SK-N-SH treated with all-trans-retinoic acid at 6 μM for 48 hours (cell line): ENCODE data around the gene DIMT1.

Experiments used
- ATAC-seq: fragments of 200-7000 bp; cut with Tn5 transposase; 3 replicates; pipeline ENCODE4 v1.9.1; 2020; ENCODE audit warnings: mild to moderate bottlenecking, moderate library complexity
- ARNTL ChIP-seq: fragments of 450-650 bp; formaldehyde crosslinking; IDR thresholded peaks from 2 replicates; pipeline ENCODE4 v1.5.0; 2020; ENCODE audit warnings: low read depth, mild to moderate bottlenecking, moderate library complexity, borderline replicate concordance
- BACH2 ChIP-seq: fragments of 250-450 bp; sonication (Bioruptor Pico); IDR thresholded peaks from 2 replicates; pipeline ENCODE4 v1.9.0; 2021; ENCODE audit warnings: mild to moderate bottlenecking, borderline replicate concordance
- CSDC2 ChIP-seq: fragments of 250-450 bp; sonication (Bioruptor Pico); IDR thresholded peaks from 2 replicates; pipeline ENCODE4 v1.5.0; 2020; ENCODE audit warnings: mild to moderate bottlenecking, moderate library complexity
- ESRRG ChIP-seq: fragments of 250-450 bp; sonication (Bioruptor Pico); IDR thresholded peaks from 2 replicates; pipeline ENCODE4 v1.6.1; 2021; ENCODE audit warnings: mild to moderate bottlenecking
- ISL1 ChIP-seq: fragments of 250-450 bp; sonication (Bioruptor Pico); IDR thresholded peaks from 2 replicates; pipeline ENCODE4 v2.1.2; 2022; ENCODE audit warnings: mild to moderate bottlenecking, moderate library complexity
- OSR1 ChIP-seq: fragments of 250-450 bp; sonication (Bioruptor Pico); IDR thresholded peaks from 2 replicates; pipeline ENCODE4 v1.8.0; 2022; ENCODE audit warnings: moderate library complexity, mild to moderate bottlenecking, inconsistent platforms
- PPARA ChIP-seq: fragments of 250-450 bp; sonication (Bioruptor Pico); IDR thresholded peaks from 2 replicates; pipeline ENCODE4 v1.5.0; 2020; ENCODE audit warnings: mild to moderate bottlenecking, borderline replicate concordance
- SNAI2 ChIP-seq: fragments of 250-450 bp; sonication (Bioruptor Pico); IDR thresholded peaks from 2 replicates; pipeline ENCODE4 v1.5.0; 2020; ENCODE audit warnings: mild to moderate bottlenecking, moderate library complexity
- TCF4 ChIP-seq: fragments of 250-450 bp; sonication (Bioruptor Pico); IDR thresholded peaks from 2 replicates; pipeline ENCODE4 v1.8.0; 2021; ENCODE audit warnings: mild to moderate bottlenecking, moderate library complexity, borderline replicate concordance
- TOX ChIP-seq: fragments of 250-450 bp; sonication (Bioruptor Pico); IDR thresholded peaks from 2 replicates; pipeline ENCODE4 v1.8.0; 2021; ENCODE audit warnings: mild to moderate bottlenecking, moderate library complexity, borderline replicate concordance
- ZC3H10 ChIP-seq: fragments of 250-450 bp; sonication (Bioruptor Pico); IDR thresholded peaks from 2 replicates; pipeline ENCODE4 v1.5.1; 2021; ENCODE audit warnings: mild to moderate bottlenecking, moderate library complexity
- ZFP30 ChIP-seq: fragments of 450-650 bp; formaldehyde crosslinking; IDR thresholded peaks from 2 replicates; pipeline ENCODE4 v1.5.0; 2022; ENCODE audit warnings: mild to moderate bottlenecking, moderate library complexity
- ZNF565 ChIP-seq: fragments of 450-650 bp; formaldehyde crosslinking; conservative IDR thresholded peaks from 2 replicates; pipeline ENCODE4 v1.5.0; 2020; ENCODE audit warnings: low read depth, mild to moderate bottlenecking, moderate library complexity
- ZNF70 ChIP-seq: fragments of 450-650 bp; formaldehyde crosslinking; IDR thresholded peaks from 2 replicates; pipeline ENCODE4 v1.5.0; 2020; ENCODE audit warnings: mild to moderate bottlenecking, moderate library complexity
- ZNF8 ChIP-seq: fragments of 450-650 bp; formaldehyde crosslinking; IDR thresholded peaks from 2 replicates; pipeline ENCODE4 v1.5.0; 2020; ENCODE audit warnings: mild to moderate bottlenecking, moderate library complexity
- TF ChIP-seq, protein P1 (sequence below): fragments of 250-450 bp; sonication (Bioruptor Pico); IDR thresholded peaks from 2 replicates; pipeline ENCODE4 v1.8.0; 2021; ENCODE audit warnings: low read depth, mild to moderate bottlenecking, moderate library complexity, borderline replicate concordance
- TF ChIP-seq, protein P2 (sequence below): fragments of 250-450 bp; sonication (Bioruptor Pico); IDR thresholded peaks from 2 replicates; pipeline ENCODE4 v1.5.0; 2020; ENCODE audit warnings: mild to moderate bottlenecking, moderate library complexity
- TF ChIP-seq, protein P3 (sequence below): fragments of 250-450 bp; sonication (Bioruptor Pico); IDR thresholded peaks from 2 replicates; pipeline ENCODE4 v1.8.0; 2020; ENCODE audit warnings: mild to moderate bottlenecking, moderate library complexity, borderline replicate concordance
- TF ChIP-seq, protein P4 (sequence below): fragments of 250-450 bp; sonication (Bioruptor Pico); IDR thresholded peaks from 2 replicates; pipeline ENCODE4 v1.5.1; 2021; ENCODE audit warnings: mild to moderate bottlenecking, moderate library complexity
- TF ChIP-seq, protein P5 (sequence below): fragments of 250-450 bp; sonication (Bioruptor Pico); IDR thresholded peaks from 2 replicates; pipeline ENCODE4 v1.5.1; 2020; ENCODE audit warnings: low read depth, mild to moderate bottlenecking, moderate library complexity

The DIMT1 gene

DNA sequence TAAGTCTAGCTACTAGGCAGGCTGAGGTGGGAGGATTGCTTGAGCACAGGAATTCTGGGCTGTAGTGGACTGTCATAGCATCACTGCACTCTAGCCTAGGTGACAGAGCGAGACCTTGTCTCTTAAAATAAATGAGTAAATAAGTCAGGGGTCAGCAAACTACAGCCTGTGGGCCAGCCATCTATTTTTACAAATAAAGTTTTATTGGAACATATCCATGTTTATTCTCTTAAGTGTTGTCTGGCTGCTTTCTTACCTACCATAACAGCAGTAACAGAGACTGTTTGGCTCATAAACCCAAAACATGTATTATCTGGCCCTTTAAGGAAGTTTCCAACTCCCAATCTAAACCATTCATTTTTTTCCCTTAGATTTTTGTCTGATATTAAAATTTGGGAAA is 29.6 kb downstream of the DIMT1 start:
- TF ChIP-seq SNAI2 (CRISPR knock-in tag) = no peak
- TF ChIP-seq ESRRG (CRISPR knock-in tag) = no peak
- TF ChIP-seq, protein P1, sequence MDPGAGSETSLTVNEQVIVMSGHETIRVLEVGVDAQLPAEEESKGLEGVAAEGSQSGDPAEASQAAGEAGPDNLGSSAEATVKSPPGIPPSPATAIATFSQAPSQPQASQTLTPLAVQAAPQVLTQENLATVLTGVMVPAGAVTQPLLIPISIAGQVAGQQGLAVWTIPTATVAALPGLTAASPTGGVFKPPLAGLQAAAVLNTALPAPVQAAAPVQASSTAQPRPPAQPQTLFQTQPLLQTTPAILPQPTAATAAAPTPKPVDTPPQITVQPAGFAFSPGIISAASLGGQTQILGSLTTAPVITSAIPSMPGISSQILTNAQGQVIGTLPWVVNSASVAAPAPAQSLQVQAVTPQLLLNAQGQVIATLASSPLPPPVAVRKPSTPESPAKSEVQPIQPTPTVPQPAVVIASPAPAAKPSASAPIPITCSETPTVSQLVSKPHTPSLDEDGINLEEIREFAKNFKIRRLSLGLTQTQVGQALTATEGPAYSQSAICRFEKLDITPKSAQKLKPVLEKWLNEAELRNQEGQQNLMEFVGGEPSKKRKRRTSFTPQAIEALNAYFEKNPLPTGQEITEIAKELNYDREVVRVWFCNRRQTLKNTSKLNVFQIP = no peak
- TF ChIP-seq ZC3H10 (CRISPR knock-in tag) = no peak
- no peak for ATAC-seq

DNA sequence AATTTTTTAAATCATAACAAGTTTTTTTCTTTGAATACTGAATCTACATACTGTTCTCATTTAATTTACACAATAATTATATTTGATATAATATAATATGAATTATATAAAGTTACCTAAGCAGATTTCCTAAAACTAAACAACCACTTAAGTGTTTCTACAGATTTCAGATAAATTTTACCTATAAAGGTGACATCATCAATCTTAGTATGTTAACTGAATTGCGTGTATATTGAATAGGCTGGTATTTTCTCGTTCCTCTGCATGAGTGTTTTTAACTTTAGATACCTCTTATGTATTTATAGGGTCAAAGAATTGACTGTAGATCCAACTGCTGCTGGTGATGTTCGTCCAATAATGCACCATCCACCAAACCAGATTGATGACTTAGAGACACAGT is 30.3 kb downstream of the DIMT1 start:
- TF ChIP-seq ARNTL (CRISPR knock-in tag) = no peak
- no peak for TF ChIP-seq ZNF70
- TF ChIP-seq ISL1 (CRISPR knock-in tag) = no peak
- TF ChIP-seq, protein P2, sequence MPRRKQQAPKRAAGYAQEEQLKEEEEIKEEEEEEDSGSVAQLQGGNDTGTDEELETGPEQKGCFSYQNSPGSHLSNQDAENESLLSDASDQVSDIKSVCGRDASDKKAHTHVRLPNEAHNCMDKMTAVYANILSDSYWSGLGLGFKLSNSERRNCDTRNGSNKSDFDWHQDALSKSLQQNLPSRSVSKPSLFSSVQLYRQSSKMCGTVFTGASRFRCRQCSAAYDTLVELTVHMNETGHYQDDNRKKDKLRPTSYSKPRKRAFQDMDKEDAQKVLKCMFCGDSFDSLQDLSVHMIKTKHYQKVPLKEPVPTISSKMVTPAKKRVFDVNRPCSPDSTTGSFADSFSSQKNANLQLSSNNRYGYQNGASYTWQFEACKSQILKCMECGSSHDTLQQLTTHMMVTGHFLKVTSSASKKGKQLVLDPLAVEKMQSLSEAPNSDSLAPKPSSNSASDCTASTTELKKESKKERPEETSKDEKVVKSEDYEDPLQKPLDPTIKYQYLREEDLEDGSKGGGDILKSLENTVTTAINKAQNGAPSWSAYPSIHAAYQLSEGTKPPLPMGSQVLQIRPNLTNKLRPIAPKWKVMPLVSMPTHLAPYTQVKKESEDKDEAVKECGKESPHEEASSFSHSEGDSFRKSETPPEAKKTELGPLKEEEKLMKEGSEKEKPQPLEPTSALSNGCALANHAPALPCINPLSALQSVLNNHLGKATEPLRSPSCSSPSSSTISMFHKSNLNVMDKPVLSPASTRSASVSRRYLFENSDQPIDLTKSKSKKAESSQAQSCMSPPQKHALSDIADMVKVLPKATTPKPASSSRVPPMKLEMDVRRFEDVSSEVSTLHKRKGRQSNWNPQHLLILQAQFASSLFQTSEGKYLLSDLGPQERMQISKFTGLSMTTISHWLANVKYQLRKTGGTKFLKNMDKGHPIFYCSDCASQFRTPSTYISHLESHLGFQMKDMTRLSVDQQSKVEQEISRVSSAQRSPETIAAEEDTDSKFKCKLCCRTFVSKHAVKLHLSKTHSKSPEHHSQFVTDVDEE (CRISPR knock-in tag) = no peak
- TF ChIP-seq, protein P3, sequence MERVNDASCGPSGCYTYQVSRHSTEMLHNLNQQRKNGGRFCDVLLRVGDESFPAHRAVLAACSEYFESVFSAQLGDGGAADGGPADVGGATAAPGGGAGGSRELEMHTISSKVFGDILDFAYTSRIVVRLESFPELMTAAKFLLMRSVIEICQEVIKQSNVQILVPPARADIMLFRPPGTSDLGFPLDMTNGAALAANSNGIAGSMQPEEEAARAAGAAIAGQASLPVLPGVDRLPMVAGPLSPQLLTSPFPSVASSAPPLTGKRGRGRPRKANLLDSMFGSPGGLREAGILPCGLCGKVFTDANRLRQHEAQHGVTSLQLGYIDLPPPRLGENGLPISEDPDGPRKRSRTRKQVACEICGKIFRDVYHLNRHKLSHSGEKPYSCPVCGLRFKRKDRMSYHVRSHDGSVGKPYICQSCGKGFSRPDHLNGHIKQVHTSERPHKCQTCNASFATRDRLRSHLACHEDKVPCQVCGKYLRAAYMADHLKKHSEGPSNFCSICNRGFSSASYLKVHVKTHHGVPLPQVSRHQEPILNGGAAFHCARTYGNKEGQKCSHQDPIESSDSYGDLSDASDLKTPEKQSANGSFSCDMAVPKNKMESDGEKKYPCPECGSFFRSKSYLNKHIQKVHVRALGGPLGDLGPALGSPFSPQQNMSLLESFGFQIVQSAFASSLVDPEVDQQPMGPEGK = no peak
- TF ChIP-seq CSDC2 (CRISPR knock-in tag) = no peak
- TF ChIP-seq ZFP30 (CRISPR knock-in tag) = no peak
- no peak for TF ChIP-seq ESRRG (CRISPR knock-in tag)
- TF ChIP-seq TOX (CRISPR knock-in tag) = no peak
- TF ChIP-seq ZNF8 (CRISPR knock-in tag) = no peak
- TF ChIP-seq, protein P4, sequence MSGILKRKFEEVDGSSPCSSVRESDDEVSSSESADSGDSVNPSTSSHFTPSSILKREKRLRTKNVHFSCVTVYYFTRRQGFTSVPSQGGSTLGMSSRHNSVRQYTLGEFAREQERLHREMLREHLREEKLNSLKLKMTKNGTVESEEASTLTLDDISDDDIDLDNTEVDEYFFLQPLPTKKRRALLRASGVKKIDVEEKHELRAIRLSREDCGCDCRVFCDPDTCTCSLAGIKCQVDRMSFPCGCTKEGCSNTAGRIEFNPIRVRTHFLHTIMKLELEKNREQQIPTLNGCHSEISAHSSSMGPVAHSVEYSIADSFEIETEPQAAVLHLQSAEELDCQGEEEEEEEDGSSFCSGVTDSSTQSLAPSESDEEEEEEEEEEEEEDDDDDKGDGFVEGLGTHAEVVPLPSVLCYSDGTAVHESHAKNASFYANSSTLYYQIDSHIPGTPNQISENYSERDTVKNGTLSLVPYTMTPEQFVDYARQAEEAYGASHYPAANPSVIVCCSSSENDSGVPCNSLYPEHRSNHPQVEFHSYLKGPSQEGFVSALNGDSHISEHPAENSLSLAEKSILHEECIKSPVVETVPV = no peak
- no peak for TF ChIP-seq BACH2
- TF ChIP-seq, protein P5, sequence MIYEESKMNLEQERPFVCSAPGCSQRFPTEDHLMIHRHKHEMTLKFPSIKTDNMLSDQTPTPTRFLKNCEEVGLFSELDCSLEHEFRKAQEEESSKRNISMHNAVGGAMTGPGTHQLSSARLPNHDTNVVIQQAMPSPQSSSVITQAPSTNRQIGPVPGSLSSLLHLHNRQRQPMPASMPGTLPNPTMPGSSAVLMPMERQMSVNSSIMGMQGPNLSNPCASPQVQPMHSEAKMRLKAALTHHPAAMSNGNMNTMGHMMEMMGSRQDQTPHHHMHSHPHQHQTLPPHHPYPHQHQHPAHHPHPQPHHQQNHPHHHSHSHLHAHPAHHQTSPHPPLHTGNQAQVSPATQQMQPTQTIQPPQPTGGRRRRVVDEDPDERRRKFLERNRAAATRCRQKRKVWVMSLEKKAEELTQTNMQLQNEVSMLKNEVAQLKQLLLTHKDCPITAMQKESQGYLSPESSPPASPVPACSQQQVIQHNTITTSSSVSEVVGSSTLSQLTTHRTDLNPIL (CRISPR knock-in tag) = no peak
- TF ChIP-seq SNAI2 (CRISPR knock-in tag) = no peak
- TF ChIP-seq, protein P1 = no peak
- TF ChIP-seq OSR1 (CRISPR knock-in tag) = no peak
- TF ChIP-seq ZNF565 = no peak
- ATAC-seq = no peak

DNA sequence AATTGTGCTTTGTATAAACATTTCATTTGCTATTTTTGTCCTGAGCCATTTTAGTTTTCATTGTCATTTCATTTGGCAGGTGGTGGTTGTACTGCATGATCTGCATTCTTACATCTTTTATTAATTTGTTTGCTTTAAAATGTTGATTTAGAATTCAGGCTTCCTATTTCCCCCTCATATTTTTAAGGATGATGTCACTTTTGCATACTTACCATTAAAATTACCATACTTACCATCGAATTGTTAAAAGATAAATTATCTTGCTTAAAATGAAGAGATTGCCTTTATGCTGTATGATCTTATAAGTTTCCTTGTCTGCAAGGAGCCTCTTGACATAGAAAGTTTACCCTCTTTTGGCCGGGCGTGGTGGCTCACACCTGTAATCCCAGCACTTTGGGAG is 31.1 kb downstream of the DIMT1 start:
- ATAC-seq = no peak
- TF ChIP-seq OSR1 (CRISPR knock-in tag) (no peak), TCF4 (CRISPR knock-in tag) (no peak), ARNTL (CRISPR knock-in tag) (no peak), PPARA (no peak), ISL1 (CRISPR knock-in tag) (no peak), ESRRG (CRISPR knock-in tag) (no peak), ZNF8 (CRISPR knock-in tag) (no peak), ZNF70 (no peak), ZNF565 (no peak), CSDC2 (CRISPR knock-in tag) (no peak), ZFP30 (CRISPR knock-in tag) (no peak)
- TF ChIP-seq, protein P4 = no peak
- TF ChIP-seq, protein P5 (CRISPR knock-in tag) = no peak
- TF ChIP-seq, protein P2 (CRISPR knock-in tag) = no peak
